Spinal cord (tissue), 10 donors: ENCODE measurements around the gene KDM6A. TPM values are rescaled to one million over a fixed set of nuclear protein-coding genes. Genes with fewer than 3 reads are reported as not detected.
"Not testable (repeated sequence)": the region's sequence is repeated elsewhere in the genome, so short reads cannot be mapped to it uniquely, and the experiment has no call there.

ENCODE experiments used
- DNase-seq, 6 donors: peaks; one replicate each; pipeline versions ENCODE4 v3.0.0 to v3.0.0-alpha.2; 2013 to 2015; ENCODE audit warnings: low spot score in 6 of 6, low read depth in 4 of 6
- H3K27ac ChIP-seq: one replicate; pipeline ENCODE4 v1.5.1; 2013; ENCODE audit warnings: low read depth, low read length, control low read depth
- H3K27me3 ChIP-seq: one replicate; pipeline ENCODE4 v1.6.1; 2013; ENCODE audit warnings: low read length; ENCODE audit not compliant: control insufficient read depth, insufficient read depth
- H3K36me3 ChIP-seq: one replicate; pipeline ENCODE4 v1.6.1; 2013; ENCODE audit warnings: low read length; ENCODE audit not compliant: control insufficient read depth, insufficient read depth
- H3K4me1 ChIP-seq: one replicate; pipeline ENCODE4 v1.6.1; 2013; ENCODE audit warnings: low read length; ENCODE audit not compliant: control insufficient read depth, insufficient read depth
- H3K4me3 ChIP-seq: one replicate; pipeline ENCODE4 v1.5.1; 2013; ENCODE audit warnings: low read depth, low read length, control low read depth
- H3K9me3 ChIP-seq: one replicate; pipeline ENCODE4 v1.6.1; 2013; ENCODE audit warnings: low read length; ENCODE audit not compliant: control insufficient read depth, insufficient read depth
- WGBS: methylation state at CpG from one replicate; pipeline ENCODE4 v1.1.5; 2013; ENCODE audit warnings: missing lambda C conversion rate; ENCODE audit not compliant: insufficient coverage; 5-methylcytosine and 5-hydroxymethylcytosine counted together
- long read RNA-seq, 4 donors: transcript quantifications; one replicate each; lab custom pipeline, GENCODE V29; 2026
- polyA plus RNA-seq, 2 donors: library from polyadenylated mRNA; unstranded; fragments of 120-200 nt; gene quantifications; one replicate each; pipeline ENCODE4 v1.2.1, GENCODE V29; 2013; ENCODE audit not compliant: insufficient read length in 2 of 2
- total RNA-seq, 2 donors: library from RNA; depleted of rRNA in 1 of 2; stranded (reverse); fragments of 120-200 nt in 1 of 2; fragments of >200 nt in 1 of 2; gene quantifications; one replicate each; pipeline versions ENCODE4 v1.2.3 to v1.2.4, GENCODE V29; 2013 to 2014
- donor health status: healthy.

Gene KDM6A
- total RNA-seq (10 to 100 TPM; 33.2 to 62.8 TPM), polyA plus RNA-seq (10 to 100 TPM; 17.4 to 17.7 TPM)
- long read RNA-seq, donor 1 = 0 reads
- long read RNA-seq, donor 2 = 0 reads
- long read RNA-seq, donor 3 = 0 reads
- long read RNA-seq, donor 4, full-length matches to known transcripts = 1 of 8 reads
- long read RNA-seq, donor 4, partial matches to known transcripts = 7 of 8 reads
- long read RNA-seq, donor 4, other reads (novel, unspliced or antisense) = 0 of 8 reads

DNA sequence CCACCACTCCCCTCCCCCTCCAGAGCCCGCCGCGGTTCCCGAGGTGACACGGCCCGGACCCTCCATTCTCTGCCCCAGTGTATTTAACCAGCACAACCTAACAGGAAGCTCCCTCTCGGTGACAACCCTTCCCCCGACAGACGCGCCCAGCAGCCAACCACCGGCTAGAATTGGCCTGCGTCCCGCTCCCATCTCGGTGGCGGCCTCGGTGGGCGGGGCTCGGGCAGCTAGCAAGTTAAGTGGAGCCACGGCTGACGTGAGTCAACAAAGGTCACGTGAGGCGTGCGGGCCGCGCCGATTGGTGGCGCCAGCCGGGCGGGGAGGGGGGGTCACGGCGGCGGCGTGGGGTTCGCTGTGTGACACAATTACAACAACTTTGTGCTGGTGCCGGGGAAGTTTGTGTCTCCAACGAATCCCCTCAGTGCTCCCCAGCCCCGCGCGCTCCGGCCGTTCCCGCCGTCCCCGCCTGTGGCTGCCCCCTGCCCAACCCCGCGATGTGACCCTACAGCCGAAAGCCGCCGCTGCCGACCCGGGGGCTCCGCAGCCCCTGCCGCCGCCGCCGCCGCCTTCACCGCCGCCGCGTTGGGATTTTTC is at the start of gene KDM6A:
Gene KDM6A (plus strand): TSS at position 368 of the 594 bp plus-strand sequence. CDS start 364 bp downstream, outside the sequence.
- Histone ChIP-seq H3K9me3 (no peaks in the 10 kb centered on the region), H3K27me3 (no peaks in the 10 kb centered on the region), H3K4me3 (peak within 1 kb of the TSS; percentile 64), H3K36me3 (no peaks in the 10 kb centered on the region), H3K4me1 (peaks cover 9% of the 10 kb centered on the region), H3K27ac (peak within 1 kb of the TSS; percentile 97)
- under 1% methylated on average over 61 of the region's 61 CpGs for WGBS
- DNase-seq = peak; percentile 72 to 99 (median 96)

DNA sequence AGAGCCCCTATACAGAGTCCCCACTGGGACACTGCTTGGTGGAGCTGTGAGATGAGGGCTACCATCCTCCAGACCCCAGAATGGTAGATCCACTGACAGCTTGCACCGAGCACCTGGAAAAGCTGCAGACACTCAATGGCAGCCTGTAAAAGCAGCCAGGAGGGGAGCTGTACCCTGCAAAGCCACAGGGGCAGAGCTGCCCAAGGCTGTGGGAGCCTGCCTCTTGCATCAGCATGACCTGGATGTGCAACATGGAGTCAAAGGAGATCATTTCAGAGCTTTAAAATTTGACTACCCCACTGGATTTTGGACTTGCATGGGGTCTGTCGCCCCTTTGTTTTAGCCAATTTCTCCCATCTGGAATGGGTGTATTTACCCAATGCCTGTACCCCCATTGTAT is 49.8 kb upstream of the KDM6A start:
- H3K4me3 ChIP-seq, H3K36me3 ChIP-seq, H3K27me3 ChIP-seq, DNase-seq, H3K4me1 ChIP-seq, H3K27ac ChIP-seq, H3K9me3 ChIP-seq: not testable (repeated sequence)
- WGBS = 88% methylated on average over 1 of the region's 2 CpGs

DNA sequence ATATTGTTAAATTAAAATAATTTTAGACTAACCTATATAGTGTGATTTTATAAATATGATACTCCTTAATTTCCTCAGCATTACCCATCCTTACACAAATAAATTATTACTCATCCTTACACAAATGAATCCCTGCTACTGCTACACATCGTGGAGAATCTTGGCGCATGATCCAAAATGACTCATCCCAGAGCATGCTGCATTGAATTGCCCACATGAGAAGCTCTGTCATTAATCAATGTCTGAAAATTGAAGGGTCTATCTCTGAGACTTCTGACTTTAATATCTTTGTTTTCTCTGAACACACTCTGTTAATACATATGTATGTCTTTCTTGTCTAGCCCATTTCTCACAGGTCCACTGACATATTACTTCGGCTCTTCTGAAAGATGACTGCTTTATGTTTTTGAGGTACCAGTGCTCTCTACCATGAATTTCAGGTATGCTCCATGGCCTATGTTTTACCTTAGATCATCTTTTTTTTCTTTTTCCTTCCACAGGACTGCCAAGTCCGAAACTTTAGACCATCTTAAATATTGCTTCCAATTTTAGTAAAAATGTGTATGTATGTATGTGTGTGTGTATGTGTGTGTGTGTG is 44.9 kb upstream of the KDM6A start:
- Histone ChIP-seq H3K27ac (no peak overlapping the region), H3K4me3 (no peak overlapping the region), H3K4me1 (no peaks in the 10 kb centered on the region), H3K9me3 (no peaks in the 10 kb centered on the region), H3K27me3 (peaks cover 3% of the 10 kb centered on the region), H3K36me3 (no peaks in the 10 kb centered on the region)
- WGBS = 67% methylated on average over 3 of the region's 4 CpGs
- peak in 1 of 6 donors; percentile 2 for DNase-seq

DNA sequence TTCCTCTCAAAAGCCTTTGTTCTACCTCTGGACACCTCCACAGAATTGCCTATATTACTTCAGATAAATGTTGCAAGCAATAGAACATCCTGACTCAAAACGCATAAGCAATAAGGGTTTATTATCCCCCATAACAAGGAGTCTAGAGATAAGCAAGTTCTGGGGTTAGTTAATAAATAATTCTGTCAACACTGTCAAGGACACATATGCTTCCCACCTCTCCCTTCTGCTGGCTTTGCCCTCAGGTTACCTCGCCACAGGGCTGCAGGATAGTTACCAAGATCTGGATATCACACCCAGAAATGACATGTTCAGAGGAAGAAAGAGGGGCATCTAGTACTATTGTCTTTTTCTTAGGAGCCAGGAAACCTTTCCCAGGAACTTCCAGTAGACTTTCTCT is 43.2 kb upstream of the KDM6A start:
- Histone ChIP-seq H3K9me3 (no peaks in the 10 kb centered on the region), H3K27ac (no peak overlapping the region), H3K36me3 (no peaks in the 10 kb centered on the region), H3K4me1 (no peaks in the 10 kb centered on the region), H3K4me3 (no peak overlapping the region), H3K27me3 (peaks cover 3% of the 10 kb centered on the region)
- no peak for DNase-seq
- WGBS = no CpG with 5 or more reads among the region's 2 CpGs

DNA sequence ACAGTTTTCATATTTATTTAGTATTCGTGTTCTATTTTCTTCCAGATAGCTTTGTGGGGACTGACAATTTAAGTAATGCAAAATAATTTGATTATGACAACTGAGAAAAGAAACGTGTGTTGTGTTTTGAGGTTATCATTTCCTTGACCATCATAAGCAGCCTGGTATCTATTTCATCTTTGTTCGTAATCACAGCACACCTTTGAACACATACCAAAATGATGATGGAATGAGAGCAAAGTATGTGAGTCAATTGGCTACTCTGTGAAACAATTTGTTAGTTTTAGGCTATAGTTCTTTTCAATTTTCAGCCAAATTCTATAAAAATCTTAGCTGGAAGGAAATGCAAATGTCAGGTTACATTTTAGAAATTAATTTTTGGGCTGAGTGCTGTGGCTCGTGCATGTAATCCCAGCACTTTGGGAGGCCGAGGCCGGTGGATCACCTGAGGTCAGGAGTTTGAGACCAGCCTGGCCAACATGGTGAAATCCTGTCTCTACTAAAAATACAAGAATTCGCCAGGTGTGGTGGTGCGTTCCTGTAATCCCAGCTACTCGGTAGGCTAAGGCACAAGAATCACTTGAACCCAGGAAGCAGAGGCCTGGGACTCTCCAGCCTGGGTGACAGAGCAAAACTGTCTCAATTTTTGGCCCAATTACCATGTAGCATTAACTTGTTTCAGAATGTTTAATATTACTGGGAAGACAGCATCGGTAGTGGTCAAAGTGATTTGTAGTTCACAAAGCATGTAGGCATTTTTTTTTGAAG is 30.3 kb upstream of the KDM6A start:
- Histone ChIP-seq H3K27ac (no peak overlapping the region), H3K27me3 (peaks cover 3% of the 10 kb centered on the region), H3K36me3 (no peaks in the 10 kb centered on the region), H3K9me3 (peaks cover 2% of the 10 kb centered on the region), H3K4me1 (no peaks in the 10 kb centered on the region), H3K4me3 (no peak overlapping the region)
- 100% methylated on average over 3 of the region's 10 CpGs for WGBS
- no peak for DNase-seq

DNA sequence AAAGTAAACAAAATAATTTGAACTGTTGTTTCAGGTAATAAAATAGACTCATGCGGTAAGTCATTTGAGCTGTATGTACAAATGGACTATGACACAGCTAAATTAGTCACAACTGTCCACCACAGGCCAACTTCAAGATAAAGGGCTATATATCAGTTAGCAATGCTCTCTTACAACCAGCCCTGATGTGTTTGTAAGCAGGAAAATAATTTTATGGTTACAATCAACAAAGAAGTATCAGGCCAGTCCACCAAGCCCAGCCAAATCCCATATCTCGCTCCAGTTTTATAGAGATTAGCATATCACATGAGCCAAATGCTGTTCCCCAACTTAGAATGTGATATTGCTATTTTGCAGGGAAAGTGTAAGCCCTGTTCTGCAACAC is 29.7 kb upstream of the KDM6A start:
- no peaks in the 10 kb centered on the region for H3K4me1 ChIP-seq
- H3K36me3 ChIP-seq = no peaks in the 10 kb centered on the region

GRCh38 chrX:44843753-44844152 is 29.2 kb upstream of the KDM6A start, which contains the start of gene DUSP21:
TSS of gene DUSP21 (plus strand) at chrX:44844021. CDS start at chrX:44844133, 112 bp downstream.
- no peaks in the 10 kb centered on the region for H3K4me1 ChIP-seq
- H3K9me3 ChIP-seq = peaks cover 2% of the 10 kb centered on the region
- DNase-seq = no peak
- no peak within 1 kb of the TSS for H3K4me3 ChIP-seq
- peaks cover 3% of the 10 kb centered on the region for H3K27me3 ChIP-seq
- H3K36me3 ChIP-seq = no peaks in the 10 kb centered on the region
- no peak within 1 kb of the TSS for H3K27ac ChIP-seq
- WGBS = 70% methylated on average over 16 of the region's 16 CpGs

More for the DNA sequence above, 29.7 kb upstream of the KDM6A start:
- Histone ChIP-seq H3K27me3 (peaks cover 3% of the 10 kb centered on the region), H3K9me3 (peaks cover 2% of the 10 kb centered on the region), H3K4me3 (no peak overlapping the region), H3K27ac (no peak overlapping the region)
- WGBS = no CpG with 5 or more reads among the region's 2 CpGs
- no peak for DNase-seq

- Histone ChIP-seq H3K27ac (no peak overlapping the region), H3K27me3 (peaks cover 3% of the 10 kb centered on the region), H3K9me3 (peaks cover 2% of the 10 kb centered on the region), H3K4me1 (no peaks in the 10 kb centered on the region), H3K4me3 (no peak overlapping the region), H3K36me3 (no peaks in the 10 kb centered on the region)
- DNase-seq = no peak
- WGBS = 91% methylated on average over 26 of the region's 26 CpGs
Observed at GRCh38 chrX:44844204-44844603, 28.8 kb upstream of the KDM6A start.

- H3K9me3 ChIP-seq, H3K4me1 ChIP-seq, DNase-seq, H3K4me3 ChIP-seq, H3K27me3 ChIP-seq, H3K36me3 ChIP-seq, H3K27ac ChIP-seq: not testable (repeated sequence)
- WGBS = 90% methylated on average over 5 of the region's 6 CpGs
Observed at GRCh38 chrX:44850891-44851290, 22.1 kb upstream of the KDM6A start.
